Measurements from ENCODE around the gene APC2. TPM values are rescaled to one million over a fixed set of nuclear protein-coding genes. Genes with fewer than 3 reads are reported as not detected.

The APC2 gene
- polyA plus RNA-seq, 4 donors = 0.58 to 2.1 (median 0.81) TPM; not detected in 1

GRCh38 chr19:1488282-1488601, 38.3 kb downstream of the APC2 start:
- DNase-seq = no peak
- Histone ChIP-seq H3K27me3 (ENCODE audit: control insufficient read depth in 3 of 3, insufficient read depth in 3 of 3, low read length in 3 of 3) (peaks cover 0 to 6% (median 2%) of the 10 kb centered on the region in 3 donors), H3K4me3 (ENCODE audit: low read depth in 1 of 3, low read length in 3 of 3) (no peak overlapping the region), H3K9me3 (ENCODE audit: control insufficient read depth in 2 of 2, insufficient read depth in 1 of 2, low read depth in 1 of 2, low read length in 1 of 2) (no peaks in the 10 kb centered on the region), H3K27ac (ENCODE audit: low read depth in 1 of 3, low read length in 2 of 3) (no peak overlapping the region), H3K36me3 (ENCODE audit: control insufficient read depth in 3 of 3, insufficient read depth in 2 of 3, low read depth in 1 of 3, low read length in 3 of 3) (no peaks in the 10 kb centered on the region), H3K4me1 (ENCODE audit: control insufficient read depth in 3 of 3, insufficient read depth in 2 of 3, low read depth in 1 of 3, low read length in 2 of 3) (peaks cover 2 to 16% (median 5%) of the 10 kb centered on the region in 3 donors)
- WGBS, 3 donors = 80 to 90% (median 88%) methylated on average over 11 of the region's 11 CpGs
- FAIRE-seq = no peak

GRCh38 chr19:1489463-1490310, 39.8 kb downstream of the APC2 start:
- FAIRE-seq (no peak), DNase-seq (no peak)
- Histone ChIP-seq H3K36me3 (ENCODE audit: control insufficient read depth in 3 of 3, insufficient read depth in 2 of 3, low read depth in 1 of 3, low read length in 3 of 3) (peaks cover 0 to 4% (median 0%) of the 10 kb centered on the region in 3 donors), H3K27ac (ENCODE audit: low read depth in 1 of 3, low read length in 2 of 3) (peak overlapping the region; percentile 70 to 88 (median 87)), H3K9me3 (ENCODE audit: control insufficient read depth in 2 of 2, insufficient read depth in 1 of 2, low read depth in 1 of 2, low read length in 1 of 2) (no peaks in the 10 kb centered on the region), H3K4me3 (ENCODE audit: low read depth in 1 of 3, low read length in 3 of 3) (peak overlapping the region; percentile 25 to 59 (median 57)), H3K27me3 (ENCODE audit: control insufficient read depth in 3 of 3, insufficient read depth in 3 of 3, low read length in 3 of 3) (peaks cover 0 to 6% (median 2%) of the 10 kb centered on the region in 3 donors), H3K4me1 (ENCODE audit: control insufficient read depth in 3 of 3, insufficient read depth in 2 of 3, low read depth in 1 of 3, low read length in 2 of 3) (peaks cover 2 to 30% (median 6%) of the 10 kb centered on the region in 3 donors)
- WGBS, 3 donors = 17 to 20% (median 17%) methylated on average over 37 of the region's 37 CpGs

GRCh38 chr19:1490311-1491113, 40.6 kb downstream of the APC2 start, which contains the start of gene PCSK4:
PCSK4 (minus strand) TSS chr19:1490350; CDS start chr19:1490346, 4 bp downstream.
- FAIRE-seq (peak; percentile 23), DNase-seq (peak; percentile 99)
- Histone ChIP-seq H3K9me3 (ENCODE audit: control insufficient read depth in 2 of 2, insufficient read depth in 1 of 2, low read depth in 1 of 2, low read length in 1 of 2) (no peaks in the 10 kb centered on the region), H3K4me3 (ENCODE audit: low read depth in 1 of 3, low read length in 3 of 3) (peak within 1 kb of the TSS; percentile 25 to 97 (median 81)), H3K27ac (ENCODE audit: low read depth in 1 of 3, low read length in 2 of 3) (peak within 1 kb of the TSS; percentile 87 to 97 (median 88)), H3K4me1 (ENCODE audit: control insufficient read depth in 3 of 3, insufficient read depth in 2 of 3, low read depth in 1 of 3, low read length in 2 of 3) (peaks cover 2 to 38% (median 8%) of the 10 kb centered on the region in 3 donors), H3K36me3 (ENCODE audit: control insufficient read depth in 3 of 3, insufficient read depth in 2 of 3, low read depth in 1 of 3, low read length in 3 of 3) (peaks cover 0 to 12% (median 0%) of the 10 kb centered on the region in 3 donors), H3K27me3 (ENCODE audit: control insufficient read depth in 3 of 3, insufficient read depth in 3 of 3, low read length in 3 of 3) (peaks cover 0 to 6% (median 2%) of the 10 kb centered on the region in 3 donors)
- WGBS, 3 donors = 1% methylated on average over 69 to 74 of the region's 74 CpGs

- DNase-seq = no peak
- WGBS, 3 donors = 2 to 4% (median 3%) methylated on average over 59 to 73 of the region's 73 CpGs
These were observed 41.4 kb downstream of the APC2 start, which contains the start of gene REEP6 for GRCh38 chr19:1491114-1491848. REEP6 (plus strand) TSS chr19:1491181; CDS start chr19:1491270, 89 bp downstream.

GRCh38 chr19:1491849-1492170, 41.9 kb downstream of the APC2 start:
- DNase-seq (peak; percentile 37 to 53), FAIRE-seq (no peak)
- Histone ChIP-seq H3K9me3 (ENCODE audit: control insufficient read depth in 2 of 2, insufficient read depth in 1 of 2, low read depth in 1 of 2, low read length in 1 of 2) (no peaks in the 10 kb centered on the region), H3K4me3 (ENCODE audit: low read depth in 1 of 3, low read length in 3 of 3) (peak overlapping the region in 2 of 3 donors; percentile 81 to 97), H3K4me1 (ENCODE audit: control insufficient read depth in 3 of 3, insufficient read depth in 2 of 3, low read depth in 1 of 3, low read length in 2 of 3) (peaks cover 2 to 51% (median 8%) of the 10 kb centered on the region in 3 donors), H3K36me3 (ENCODE audit: control insufficient read depth in 3 of 3, insufficient read depth in 2 of 3, low read depth in 1 of 3, low read length in 3 of 3) (peaks cover 0 to 25% (median 0%) of the 10 kb centered on the region in 3 donors), H3K27ac (ENCODE audit: low read depth in 1 of 3, low read length in 2 of 3) (peak overlapping the region; percentile 65 to 97 (median 80)), H3K27me3 (ENCODE audit: control insufficient read depth in 3 of 3, insufficient read depth in 3 of 3, low read length in 3 of 3) (peaks cover 0 to 6% (median 2%) of the 10 kb centered on the region in 3 donors)
- 21 to 41% (median 33%) methylated on average over 12 of the region's 12 CpGs for whole genome bisulfite sequencing, 3 donors

More at GRCh38 chr19:1491114-1491848, 41.4 kb downstream of the APC2 start, which contains the start of gene REEP6:
- H3K27me3 ChIP-seq (ENCODE audit: control insufficient read depth in 3 of 3, insufficient read depth in 3 of 3, low read length in 3 of 3) = peaks cover 0 to 6% (median 2%) of the 10 kb centered on the region in 3 donors
- H3K9me3 ChIP-seq (ENCODE audit: control insufficient read depth in 2 of 2, insufficient read depth in 1 of 2, low read depth in 1 of 2, low read length in 1 of 2) = no peaks in the 10 kb centered on the region
- H3K36me3 ChIP-seq (ENCODE audit: control insufficient read depth in 3 of 3, insufficient read depth in 2 of 3, low read depth in 1 of 3, low read length in 3 of 3) = peaks cover 0 to 20% (median 0%) of the 10 kb centered on the region in 3 donors
- H3K4me1 ChIP-seq (ENCODE audit: control insufficient read depth in 3 of 3, insufficient read depth in 2 of 3, low read depth in 1 of 3, low read length in 2 of 3) = peaks cover 2 to 46% (median 8%) of the 10 kb centered on the region in 3 donors
- H3K4me3 ChIP-seq (ENCODE audit: low read depth in 1 of 3, low read length in 3 of 3) = peak within 1 kb of the TSS; percentile 25 to 97 (median 81)
- peak within 1 kb of the TSS; percentile 87 to 97 (median 88) for H3K27ac ChIP-seq (ENCODE audit: low read depth in 1 of 3, low read length in 2 of 3)
- FAIRE-seq = no peak

GRCh38 chr19:1492474-1493006, 42.6 kb downstream of the APC2 start:
- Histone ChIP-seq H3K27ac (ENCODE audit: low read depth in 1 of 3, low read length in 2 of 3) (peak overlapping the region; percentile 65 to 97 (median 80)), H3K27me3 (ENCODE audit: control insufficient read depth in 3 of 3, insufficient read depth in 3 of 3, low read length in 3 of 3) (peaks cover 0 to 6% (median 5%) of the 10 kb centered on the region in 3 donors), H3K4me3 (ENCODE audit: low read depth in 1 of 3, low read length in 3 of 3) (peak overlapping the region in 2 of 3 donors; percentile 81 to 97), H3K9me3 (ENCODE audit: control insufficient read depth in 2 of 2, insufficient read depth in 1 of 2, low read depth in 1 of 2, low read length in 1 of 2) (no peaks in the 10 kb centered on the region), H3K36me3 (ENCODE audit: control insufficient read depth in 3 of 3, insufficient read depth in 2 of 3, low read depth in 1 of 3, low read length in 3 of 3) (peaks cover 0 to 32% (median 0%) of the 10 kb centered on the region in 3 donors), H3K4me1 (ENCODE audit: control insufficient read depth in 3 of 3, insufficient read depth in 2 of 3, low read depth in 1 of 3, low read length in 2 of 3) (peaks cover 2 to 59% (median 8%) of the 10 kb centered on the region in 3 donors)
- DNase-seq (peak; percentile 77 to 92), FAIRE-seq (no peak)
- 21 to 59% (median 26%) methylated on average over 10 of the region's 10 CpGs for WGBS, 3 donors

GRCh38 chr19:1494115-1494815, 44.3 kb downstream of the APC2 start:
- Histone ChIP-seq H3K27ac (ENCODE audit: low read depth in 1 of 3, low read length in 2 of 3) (peak overlapping the region; percentile 65 to 82 (median 80)), H3K36me3 (ENCODE audit: control insufficient read depth in 3 of 3, insufficient read depth in 2 of 3, low read depth in 1 of 3, low read length in 3 of 3) (peaks cover 0 to 38% (median 0%) of the 10 kb centered on the region in 3 donors), H3K4me3 (ENCODE audit: low read depth in 1 of 3, low read length in 3 of 3) (no peak overlapping the region), H3K27me3 (ENCODE audit: control insufficient read depth in 3 of 3, insufficient read depth in 3 of 3, low read length in 3 of 3) (peaks cover 0 to 6% (median 5%) of the 10 kb centered on the region in 3 donors), H3K9me3 (ENCODE audit: control insufficient read depth in 2 of 2, insufficient read depth in 1 of 2, low read depth in 1 of 2, low read length in 1 of 2) (no peaks in the 10 kb centered on the region), H3K4me1 (ENCODE audit: control insufficient read depth in 3 of 3, insufficient read depth in 2 of 3, low read depth in 1 of 3, low read length in 2 of 3) (peaks cover 2 to 66% (median 8%) of the 10 kb centered on the region in 3 donors)
- WGBS, 3 donors = 26 to 48% (median 33%) methylated on average over 15 of the region's 15 CpGs
- peak in 1 of 2 donors; percentile 62 for DNase-seq
- FAIRE-seq = no peak

Measured in small intestine (tissue), 7 donors.